CMK (cell line): Measurements from ENCODE around the gene SLC6A4.
"Not testable (repeated sequence)": the region's sequence is repeated elsewhere in the genome, so short reads cannot be mapped to it uniquely, and the experiment has no call there.

Experiments used
- DNase-seq: peaks from one replicate; pipeline ENCODE4 v3.0.0-alpha.2; 2010; ENCODE audit warnings: low read depth

SLC6A4 gene

GRCh38 chr17:30172560-30172959 is 62.9 kb downstream of the SLC6A4 start:
- no peak for DNase-seq

- no peak for DNase-seq
Measured at GRCh38 chr17:30170415-30170987, 65.0 kb downstream of the SLC6A4 start.

GRCh38 chr17:30165960-30166359 is 69.5 kb downstream of the SLC6A4 start:
- DNase-seq = no peak

GRCh38 chr17:30165147-30165546 is 70.3 kb downstream of the SLC6A4 start:
- DNase-seq = no peak

- no peak for DNase-seq
Measured at GRCh38 chr17:30164531-30164930, 71.0 kb downstream of the SLC6A4 start.

GRCh38 chr17:30161601-30162000 is 73.9 kb downstream of the SLC6A4 start:
- DNase-seq = no peak

- DNase-seq = no peak
Measured at GRCh38 chr17:30160419-30161172, 74.9 kb downstream of the SLC6A4 start.

GRCh38 chr17:30158896-30159625 is 76.4 kb downstream of the SLC6A4 start:
- DNase-seq = no peak

- no peak for DNase-seq
Measured at GRCh38 chr17:30155389-30155788, 80.1 kb downstream of the SLC6A4 start.

GRCh38 chr17:30153463-30153862 is 82.0 kb downstream of the SLC6A4 start:
- no peak for DNase-seq

- no peak for DNase-seq
Measured at GRCh38 chr17:30151471-30151870, 84.0 kb downstream of the SLC6A4 start.

GRCh38 chr17:30148376-30148775 is 87.1 kb downstream of the SLC6A4 start:
- no peak for DNase-seq

- DNase-seq = not testable (repeated sequence)
Measured at GRCh38 chr17:30147860-30148259, 87.6 kb downstream of the SLC6A4 start.
